Activated CD4-positive, alpha-beta T cell treated with anti-CD3 and anti-CD28 coated beads, Interleukin-2, Interleukin-4, amounts not matched to agents 100 ng/mL and 50 ng/mL, durations not matched to agents 16 hours and 8 hours (primary cell): ENCODE measurements around the gene MOB1B.
A peak's percentile ranks its signal among the peaks of the same experiment; 100 is the strongest.
"Not testable (repeated sequence)": the region's sequence is repeated elsewhere in the genome, so short reads cannot be mapped to it uniquely, and the experiment has no call there.

Source experiments
- DNase-seq: peaks from one replicate; pipeline ENCODE4 v3.0.0-alpha.2; 2020; ENCODE audit warnings: low spot score

MOB1B gene

GRCh38 chr4:70956549-70957210 lies 54.5 kb downstream of the MOB1B start:
- no peak for DNase-seq

GRCh38 chr4:70958681-70959080 lies 56.5 kb downstream of the MOB1B start:
- DNase-seq = no peak

- DNase-seq = no peak
Observed at GRCh38 chr4:70969076-70969475, 66.9 kb downstream of the MOB1B start.

GRCh38 chr4:70976252-70976651 lies 74.1 kb downstream of the MOB1B start:
- DNase-seq = no peak

DNA sequence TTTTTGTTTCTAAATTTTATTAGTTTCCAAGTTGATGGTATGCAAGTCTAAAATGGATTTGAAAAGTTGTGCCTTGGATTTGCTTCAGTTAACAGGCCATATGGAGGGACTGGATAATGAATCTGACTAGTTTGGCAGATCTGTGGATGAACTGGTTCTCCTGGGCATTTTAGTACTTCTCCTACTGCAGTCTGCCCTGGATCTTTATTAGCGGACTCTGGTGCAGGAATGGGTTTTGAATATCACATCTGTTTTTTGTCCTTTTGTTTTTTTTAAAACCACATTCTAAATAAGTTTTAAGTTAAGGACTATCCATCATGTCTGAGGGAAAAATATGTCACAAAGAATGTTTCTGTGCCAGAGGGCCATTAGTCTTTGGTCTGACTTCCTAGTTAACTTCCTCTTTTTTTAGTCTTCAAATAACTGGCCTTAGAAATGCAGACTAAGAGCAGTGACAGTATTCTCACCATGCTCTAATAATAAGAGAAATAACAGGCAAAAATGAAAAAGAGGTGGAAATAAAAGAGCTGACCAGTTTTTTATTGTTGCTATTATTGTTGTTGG lies 77.4 kb downstream of the MOB1B start:
- DNase-seq = no peak

DNA sequence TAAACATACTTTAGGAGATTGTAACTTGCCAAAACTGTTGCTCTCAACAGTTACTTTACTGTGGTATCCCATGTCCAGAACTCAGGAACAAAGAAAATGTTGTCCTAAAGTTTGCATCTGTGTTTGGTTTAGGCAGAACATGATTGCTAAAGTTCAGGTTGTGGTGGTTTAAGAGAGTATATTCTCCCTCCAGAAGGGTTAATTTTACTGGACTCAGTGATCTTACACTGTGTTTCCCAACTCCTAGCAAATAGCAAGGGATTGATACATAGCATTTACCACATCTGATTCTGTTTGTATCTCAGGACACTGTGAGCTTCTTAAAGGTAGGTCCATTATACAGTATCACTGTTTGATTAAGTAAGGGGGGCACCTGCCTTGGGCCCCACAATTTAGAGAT lies 78.0 kb downstream of the MOB1B start:
- no peak for DNase-seq

DNA sequence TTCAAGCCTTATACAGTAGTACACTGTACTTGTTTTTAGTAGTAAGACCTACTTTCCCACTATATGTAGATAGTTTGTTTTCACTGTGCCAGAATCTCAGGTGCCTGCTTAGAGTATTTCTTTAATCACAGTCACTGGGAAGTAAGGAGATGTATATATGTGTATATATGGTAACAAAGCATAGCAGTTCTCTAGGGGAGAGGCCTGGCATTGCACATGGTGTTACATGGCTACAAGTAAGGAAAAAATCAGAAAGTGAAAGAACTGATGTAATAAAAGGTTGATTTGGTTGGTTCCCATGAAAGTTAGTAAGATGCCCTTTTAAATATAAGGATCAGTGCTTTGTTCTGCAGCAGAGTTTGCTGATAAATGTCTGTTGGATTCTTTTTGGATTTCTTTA lies 81.9 kb downstream of the MOB1B start:
- DNase-seq = no peak

- no peak for DNase-seq
Observed at GRCh38 chr4:70984589-70984988, 82.4 kb downstream of the MOB1B start.

DNA sequence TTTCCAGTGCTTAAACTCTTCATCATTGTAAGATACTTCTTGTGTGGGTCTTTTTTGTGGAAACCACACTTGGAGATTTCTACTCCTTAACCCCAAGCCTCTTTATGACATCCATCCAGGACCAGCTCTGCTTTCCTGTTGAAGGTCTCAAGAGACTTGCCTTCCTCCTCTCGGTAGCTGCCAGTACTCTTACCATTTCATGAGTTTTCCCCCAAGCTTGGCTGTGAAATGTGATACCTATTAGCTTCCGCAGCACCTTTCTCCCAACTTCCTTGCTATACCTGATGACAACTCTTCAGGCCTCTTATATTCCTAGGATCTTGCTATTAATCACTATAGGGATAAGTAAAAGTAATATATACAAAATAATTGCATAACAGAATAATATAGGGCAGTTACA lies 89.4 kb downstream of the MOB1B start:
- no peak for DNase-seq

DNA sequence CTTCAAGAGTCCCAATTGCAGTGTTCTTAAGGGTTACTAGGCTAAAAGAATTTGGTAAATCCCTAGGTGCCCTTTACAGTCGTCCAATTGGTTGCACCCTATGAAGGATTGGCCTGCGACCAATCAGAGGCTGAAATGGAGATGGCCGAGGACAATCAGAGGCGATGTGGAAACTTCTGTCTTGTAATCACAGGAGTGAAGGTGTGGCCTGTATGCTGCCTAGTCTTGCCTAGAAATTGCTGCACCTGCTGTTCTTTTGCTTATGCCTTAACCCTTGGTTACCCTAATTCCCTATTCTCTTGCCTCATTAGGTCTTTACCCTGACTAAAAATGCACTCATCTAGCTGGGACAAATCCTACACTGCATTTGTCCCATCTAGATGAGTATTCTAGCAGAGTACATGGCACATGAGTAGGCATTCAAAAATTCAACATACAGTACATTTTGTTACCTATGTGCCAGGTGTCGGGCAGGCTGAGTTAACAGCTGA lies 90.3 kb downstream of the MOB1B start:
- no peak for DNase-seq

- peak; percentile 92 for DNase-seq
Observed at GRCh38 chr4:70993181-70994068, 91.3 kb downstream of the MOB1B start, which contains the start of gene DCK. Gene DCK, plus strand, starts transcription at chr4:70993649. Its CDS starts 187 bp downstream, at chr4:70993836.

DNA sequence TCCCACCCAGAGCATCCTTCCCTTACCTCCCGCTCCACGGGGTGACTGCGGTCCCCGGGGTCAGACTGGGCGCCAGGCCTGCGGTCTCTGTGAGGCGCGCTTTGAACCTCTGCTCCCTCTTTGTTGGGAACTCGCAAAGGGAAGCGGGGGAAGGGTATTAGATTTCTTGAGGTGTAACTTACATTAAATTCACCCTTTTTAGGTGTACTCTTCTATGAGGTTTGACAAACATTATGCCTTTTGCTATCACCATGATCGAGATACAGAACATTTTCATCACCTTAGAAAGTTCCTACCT lies 91.8 kb downstream of the MOB1B start:
- DNase-seq = no peak

DNA sequence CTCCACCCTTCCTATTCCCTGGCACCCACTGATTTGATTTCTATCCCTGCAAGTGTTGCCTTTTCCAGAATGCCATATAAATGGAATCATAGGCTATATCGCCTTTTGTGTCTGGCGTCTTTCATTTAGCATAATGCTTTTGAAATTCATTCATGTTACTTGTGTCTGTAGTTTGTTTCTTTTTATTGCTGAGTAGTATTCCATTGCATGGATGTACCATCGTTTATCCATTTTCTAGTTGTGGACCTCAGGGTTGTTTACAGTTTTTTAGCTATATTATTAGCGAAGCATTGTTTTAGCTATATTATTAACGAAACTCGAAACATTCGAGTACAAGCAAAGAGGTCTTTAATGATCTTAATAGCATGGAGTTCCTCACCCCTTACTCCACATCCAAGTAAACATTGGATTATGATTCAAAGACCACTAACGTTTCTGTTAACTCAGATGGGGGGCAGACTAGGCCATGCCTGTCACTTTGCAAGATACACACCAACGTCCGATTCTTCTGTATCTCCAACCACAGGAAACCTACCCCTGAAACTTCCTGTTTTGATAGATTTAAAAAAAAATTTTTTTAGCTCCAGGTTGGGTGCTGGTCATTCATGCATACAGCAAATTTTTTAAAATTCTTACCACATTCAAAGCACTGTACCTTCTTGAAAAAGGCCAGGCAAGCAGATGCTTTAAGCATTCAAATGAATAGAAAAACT lies 92.4 kb downstream of the MOB1B start:
- peak; percentile 39 for DNase-seq

DNA sequence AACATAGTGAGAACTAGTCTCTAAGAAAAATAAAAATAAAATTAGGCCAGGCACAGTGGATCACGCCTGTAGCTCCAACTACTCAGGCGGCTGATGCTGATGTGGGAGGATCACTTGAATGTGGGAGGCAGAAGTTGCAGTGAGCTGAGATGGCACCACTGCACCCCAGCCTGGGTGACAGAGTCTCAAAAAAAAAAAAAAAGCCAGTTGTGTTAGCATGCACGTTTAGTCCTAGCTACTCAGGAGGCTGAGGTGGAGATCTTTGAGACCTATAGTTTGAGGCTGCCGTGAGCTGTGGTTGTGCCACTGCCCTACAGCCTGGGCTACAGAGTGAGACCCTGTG lies 93.8 kb downstream of the MOB1B start:
- peak; percentile 17 for DNase-seq

- no peak for DNase-seq
Observed at GRCh38 chr4:70997036-70997435, 94.9 kb downstream of the MOB1B start.

DNA sequence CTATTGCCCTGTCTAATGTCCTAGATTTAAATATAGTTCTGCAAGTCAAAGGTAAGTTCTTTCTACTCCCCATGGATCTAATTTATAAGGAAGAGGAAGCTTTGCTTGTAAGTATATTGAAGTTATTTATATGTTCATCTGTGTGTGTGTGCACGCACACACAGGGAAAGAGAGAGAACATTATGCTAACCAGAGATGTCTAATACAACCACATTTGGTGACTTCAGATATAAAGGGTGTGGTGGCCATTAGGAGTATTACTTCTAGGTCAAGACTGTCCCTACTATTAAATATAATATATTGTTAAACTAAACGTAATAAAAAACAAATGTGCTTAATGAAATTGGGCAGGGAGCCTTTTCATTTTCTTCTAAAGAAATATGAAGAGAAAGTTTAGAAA lies 95.4 kb downstream of the MOB1B start:
- DNase-seq = no peak

GRCh38 chr4:70999639-71000038 lies 97.5 kb downstream of the MOB1B start:
- not testable (repeated sequence) for DNase-seq

- not testable (repeated sequence) for DNase-seq
Observed at GRCh38 chr4:71001363-71001762, 99.2 kb downstream of the MOB1B start.

- DNase-seq = peak; percentile 28
Observed at GRCh38 chr4:71004281-71004851, 102.2 kb downstream of the MOB1B start.

GRCh38 chr4:71005025-71005424 lies 102.9 kb downstream of the MOB1B start:
- not testable (repeated sequence) for DNase-seq

DNA sequence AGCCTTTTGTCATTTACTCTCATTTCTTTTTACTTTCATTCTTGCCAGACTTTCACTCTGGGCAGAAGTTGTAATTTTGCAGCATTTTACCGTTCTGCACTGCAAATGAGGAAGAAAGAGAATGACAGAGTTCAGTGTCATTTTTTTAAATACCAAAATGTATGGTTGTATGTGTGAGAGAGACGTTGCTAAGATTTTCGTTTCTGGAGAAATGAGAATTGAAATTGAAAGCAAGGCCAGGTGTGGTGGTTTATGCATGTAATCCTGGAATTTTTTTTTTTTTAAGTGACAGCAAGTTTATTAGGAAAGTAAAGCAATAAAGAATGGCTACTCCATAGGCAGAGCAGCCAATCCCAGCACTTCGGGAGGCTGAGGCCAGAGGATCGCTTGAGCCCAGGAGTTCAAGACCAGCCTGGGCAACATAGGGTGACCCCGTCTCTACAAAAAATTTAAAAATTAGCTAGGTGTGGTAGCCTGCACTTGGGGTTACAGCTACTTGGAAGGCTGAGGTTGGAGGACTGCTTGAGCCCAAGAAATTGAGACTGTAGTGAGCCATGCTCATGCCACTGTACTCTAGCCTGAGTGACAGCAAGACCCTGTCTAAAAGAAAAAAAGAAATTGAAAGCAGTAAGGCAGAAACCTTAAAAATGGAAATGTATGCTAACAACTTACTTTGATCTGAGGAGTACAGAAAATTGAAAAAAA lies 104.2 kb downstream of the MOB1B start:
- DNase-seq = peak; percentile 42

GRCh38 chr4:71008196-71008595 lies 106.0 kb downstream of the MOB1B start:
- DNase-seq = no peak
